Testis (tissue), 2 donors: ENCODE measurements around the gene CST9.

Experiments used
- CTCF ChIP-seq, 3 experiments: fragments of 450-650 bp in 2 of 3; fragments of 200-600 bp in 1 of 3; sonication (generic) in 1 of 3; IDR thresholded peaks; one replicate each; pipeline ENCODE4 v1.5.1; 2016 to 2019; ENCODE audit warnings: antibody characterized with exemption in 3 of 3, mild to moderate bottlenecking in 2 of 3, moderate library complexity in 1 of 3
- POLR2A ChIP-seq: fragments of 450-650 bp; IDR thresholded peaks from one replicate; pipeline ENCODE4 v1.6.1; 2017; ENCODE audit warnings: antibody characterized with exemption, mild to moderate bottlenecking, moderate library complexity

- no peak for TF ChIP-seq CTCF (IDR thresholded peaks at IDR 0.05)
- no peak for TF ChIP-seq POLR2A
Observed at GRCh38 chr20:23628402-23629016, 22.8 kb upstream of the CST9 start.
